ENCODE data around the gene ZFAND3. TPM values are rescaled to one million over a fixed set of nuclear protein-coding genes. Genes with fewer than 3 reads are reported as not detected.

Gene ZFAND3, protein sequence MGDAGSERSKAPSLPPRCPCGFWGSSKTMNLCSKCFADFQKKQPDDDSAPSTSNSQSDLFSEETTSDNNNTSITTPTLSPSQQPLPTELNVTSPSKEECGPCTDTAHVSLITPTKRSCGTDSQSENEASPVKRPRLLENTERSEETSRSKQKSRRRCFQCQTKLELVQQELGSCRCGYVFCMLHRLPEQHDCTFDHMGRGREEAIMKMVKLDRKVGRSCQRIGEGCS
- 17.4 and 19.3 TPM in 2 replicates for total RNA-seq

GRCh38 chr6:37819177-37819801 lies at the start of gene ZFAND3:
Gene ZFAND3, plus strand, starts transcription at chr6:37819727. Its CDS starts 219 bp downstream, at chr6:37819946.

Small RNA genes lying within 50 kb of the gene (small RNA-seq; reads per million reads assigned to genes)
- gene RN7SL285P: not detected
- gene RNU1-87P: not detected

Other genes starting within 250 kb of the ZFAND3 start
- gene MDGA1, start 121.8 kb upstream of the ZFAND3 start, total RNA-seq: under 0.01 and 0.19 TPM in 2 replicates